Panc1 (cell line): ENCODE measurements around the gene ATP2C1. TPM values are rescaled to one million over a fixed set of nuclear protein-coding genes. Genes with fewer than 3 reads are reported as not detected.

ENCODE experiments used
- ATAC-seq: fragments of 200-7000 bp; cut with Tn5 transposase; 2 replicates; pipeline ENCODE4 v1.9.1; 2020; ENCODE audit warnings: mild to moderate bottlenecking, moderate library complexity
- BruUV-seq: library from RNA; stranded (reverse); fragments of 400-500 nt; replicated peaks from 2 replicates; lab custom pipeline; 2021; lab: Mats Ljungman, UMichigan
- CTCF ChIA-PET: fragments of 300-600 bp; sonication (Branson Sonifier 250); formaldehyde crosslinking; loops from one replicate; lab custom pipeline; 2022; ENCODE audit warnings: antibody characterized with exemption; lab: Charles Lee
- POLR2A ChIA-PET: fragments of 300-600 bp; sonication (Branson Sonifier 250); formaldehyde crosslinking; loops from one replicate; lab custom pipeline; 2022; ENCODE audit warnings: antibody characterized with exemption; lab: Charles Lee
- DNase-seq: peaks from one replicate; pipeline ENCODE4 v3.0.0-alpha.2; 2010; ENCODE audit warnings: low read depth, low spot score
- H3K27ac ChIP-seq: 2 replicates; pipeline ENCODE4 v1.5.1; 2011; ENCODE audit warnings: mild to moderate bottlenecking, low read length, inconsistent platforms
- H3K27me3 ChIP-seq: fragments of 200-500 bp; sonication (Bioruptor generic); 2 replicates; pipeline ENCODE4 v1.6.0; 2014; ENCODE audit warnings: low read length, inconsistent platforms; ENCODE audit not compliant: control insufficient read depth, insufficient read depth
- H3K36me3 ChIP-seq: fragments of 200-500 bp; sonication (Bioruptor generic); 2 replicates; pipeline ENCODE4 v1.5.1; 2014; ENCODE audit warnings: inconsistent platforms, mild to moderate bottlenecking, low read length, moderate library complexity; ENCODE audit not compliant: control insufficient read depth, insufficient read depth
- H3K4me1 ChIP-seq: 2 replicates; pipeline ENCODE4 v1.5.1; 2011; ENCODE audit warnings: inconsistent platforms, mild to moderate bottlenecking, low read length, moderate library complexity; ENCODE audit not compliant: control insufficient read depth, insufficient read depth
- H3K4me3 ChIP-seq, 2 experiments: 2 replicates each; pipeline ENCODE4 v1.5.1; 2011 to 2012; ENCODE audit warnings: low read depth in 2 of 2, low read length in 2 of 2, mild to moderate bottlenecking in 2 of 2, inconsistent platforms in 1 of 2, moderate library complexity in 1 of 2
- H3K9me3 ChIP-seq: fragments of 200-500 bp; sonication (Bioruptor generic); 2 replicates; pipeline ENCODE4 v1.5.1; 2014; ENCODE audit warnings: low read depth, mild to moderate bottlenecking, inconsistent platforms, low read length, moderate library complexity; ENCODE audit not compliant: control insufficient read depth, insufficient read depth
- POLR2AphosphoS5 ChIP-seq: IDR thresholded peaks from 2 replicates; pipeline ENCODE4 v1.6.1; 2012; ENCODE audit warnings: mild to moderate bottlenecking, low read depth, low read length, moderate library complexity
- SIN3A ChIP-seq: IDR thresholded peaks from 2 replicates; pipeline ENCODE4 v1.6.1; 2012; ENCODE audit warnings: low read depth, mild to moderate bottlenecking, low read length, moderate library complexity, borderline replicate concordance; ENCODE audit not compliant: insufficient read depth
- TCF7L2 ChIP-seq: IDR thresholded peaks from 2 replicates; pipeline ENCODE4 v1.6.1; 2011; ENCODE audit warnings: mild to moderate bottlenecking, low read depth, low read length, inconsistent platforms
- in situ Hi-C: cut with HindIII; loops from 2 replicates; pipeline ENCODE4 v1.10.0; 2016; ENCODE audit warnings: low sequenced_read_pairs, low pct_unique_long_range_greater_than_20kb
- intact Hi-C: fragments of 100-400 bp; cut with micrococcal nuclease; formaldehyde crosslinking; loops from one replicate; pipeline ENCODE4 v1.10.0; 2022; ENCODE audit not compliant: unreplicated experiment
- total RNA-seq: library from RNA; stranded (reverse); gene quantifications from one replicate; pipeline ENCODE4 v1.2.1, GENCODE V29; 2021; ENCODE audit not compliant: unreplicated experiment
- TF ChIP-seq, protein P1 (sequence below): fragments of 450-650 bp; IDR thresholded peaks from 2 replicates; pipeline ENCODE4 v1.5.1; 2017; ENCODE audit warnings: mild to moderate bottlenecking
- TF ChIP-seq, protein P2 (sequence below), 2 experiments: IDR thresholded peaks; 2 replicates each; pipeline ENCODE4 v1.6.1; 2011 to 2012; ENCODE audit warnings: low read depth in 2 of 2, control low read depth in 1 of 2, low read length in 1 of 2, mild to moderate bottlenecking in 1 of 2, moderate library complexity in 1 of 2; ENCODE audit not compliant: insufficient read depth in 1 of 2

ATP2C1 gene
- total RNA-seq, 1 experiment from 2014 or later, result 101 TPM

DNA sequence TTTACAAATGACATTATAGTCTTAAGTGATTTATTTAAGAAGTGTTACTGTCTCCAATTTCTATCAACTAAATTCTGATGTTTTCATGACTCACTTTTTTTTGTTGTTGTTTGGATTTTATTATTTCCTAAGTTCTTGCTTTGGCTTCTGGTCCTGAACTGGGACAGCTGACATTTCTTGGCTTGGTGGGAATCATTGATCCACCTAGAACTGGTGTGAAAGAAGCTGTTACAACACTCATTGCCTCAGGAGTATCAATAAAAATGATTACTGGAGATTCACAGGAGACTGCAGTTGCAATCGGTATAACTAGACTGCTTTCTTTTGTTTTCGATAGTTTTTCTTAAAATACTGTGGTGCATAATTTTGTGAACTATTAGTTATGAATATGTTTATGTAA lies 85.2 kb downstream of the ATP2C1 start:
- H3K4me3 ChIP-seq, result no peak overlapping the region
- in situ Hi-C loops (no loop called here), intact Hi-C loops (no loop called here)
- ChIA-PET CTCF (no interaction called here), POLR2A (no interaction called here)
- H3K27me3 ChIP-seq, result no peaks in the 10 kb centered on the region
- DNase-seq, result no peak
- no peaks in the 10 kb centered on the region for H3K4me1 ChIP-seq
- no TSS peak for BruUV-seq
- H3K27ac ChIP-seq, result no peak overlapping the region
- ATAC-seq, result no peak
- no peaks in the 10 kb centered on the region for H3K9me3 ChIP-seq
- peaks cover 9% of the 10 kb centered on the region; the same call in 1 of the 2 replicates for H3K36me3 ChIP-seq
- TF ChIP-seq, protein P1, sequence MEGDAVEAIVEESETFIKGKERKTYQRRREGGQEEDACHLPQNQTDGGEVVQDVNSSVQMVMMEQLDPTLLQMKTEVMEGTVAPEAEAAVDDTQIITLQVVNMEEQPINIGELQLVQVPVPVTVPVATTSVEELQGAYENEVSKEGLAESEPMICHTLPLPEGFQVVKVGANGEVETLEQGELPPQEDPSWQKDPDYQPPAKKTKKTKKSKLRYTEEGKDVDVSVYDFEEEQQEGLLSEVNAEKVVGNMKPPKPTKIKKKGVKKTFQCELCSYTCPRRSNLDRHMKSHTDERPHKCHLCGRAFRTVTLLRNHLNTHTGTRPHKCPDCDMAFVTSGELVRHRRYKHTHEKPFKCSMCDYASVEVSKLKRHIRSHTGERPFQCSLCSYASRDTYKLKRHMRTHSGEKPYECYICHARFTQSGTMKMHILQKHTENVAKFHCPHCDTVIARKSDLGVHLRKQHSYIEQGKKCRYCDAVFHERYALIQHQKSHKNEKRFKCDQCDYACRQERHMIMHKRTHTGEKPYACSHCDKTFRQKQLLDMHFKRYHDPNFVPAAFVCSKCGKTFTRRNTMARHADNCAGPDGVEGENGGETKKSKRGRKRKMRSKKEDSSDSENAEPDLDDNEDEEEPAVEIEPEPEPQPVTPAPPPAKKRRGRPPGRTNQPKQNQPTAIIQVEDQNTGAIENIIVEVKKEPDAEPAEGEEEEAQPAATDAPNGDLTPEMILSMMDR, result no peak
- TF ChIP-seq TCF7L2 (no peak), POLR2AphosphoS5 (no peak), SIN3A (no peak)
- TF ChIP-seq, protein P2, sequence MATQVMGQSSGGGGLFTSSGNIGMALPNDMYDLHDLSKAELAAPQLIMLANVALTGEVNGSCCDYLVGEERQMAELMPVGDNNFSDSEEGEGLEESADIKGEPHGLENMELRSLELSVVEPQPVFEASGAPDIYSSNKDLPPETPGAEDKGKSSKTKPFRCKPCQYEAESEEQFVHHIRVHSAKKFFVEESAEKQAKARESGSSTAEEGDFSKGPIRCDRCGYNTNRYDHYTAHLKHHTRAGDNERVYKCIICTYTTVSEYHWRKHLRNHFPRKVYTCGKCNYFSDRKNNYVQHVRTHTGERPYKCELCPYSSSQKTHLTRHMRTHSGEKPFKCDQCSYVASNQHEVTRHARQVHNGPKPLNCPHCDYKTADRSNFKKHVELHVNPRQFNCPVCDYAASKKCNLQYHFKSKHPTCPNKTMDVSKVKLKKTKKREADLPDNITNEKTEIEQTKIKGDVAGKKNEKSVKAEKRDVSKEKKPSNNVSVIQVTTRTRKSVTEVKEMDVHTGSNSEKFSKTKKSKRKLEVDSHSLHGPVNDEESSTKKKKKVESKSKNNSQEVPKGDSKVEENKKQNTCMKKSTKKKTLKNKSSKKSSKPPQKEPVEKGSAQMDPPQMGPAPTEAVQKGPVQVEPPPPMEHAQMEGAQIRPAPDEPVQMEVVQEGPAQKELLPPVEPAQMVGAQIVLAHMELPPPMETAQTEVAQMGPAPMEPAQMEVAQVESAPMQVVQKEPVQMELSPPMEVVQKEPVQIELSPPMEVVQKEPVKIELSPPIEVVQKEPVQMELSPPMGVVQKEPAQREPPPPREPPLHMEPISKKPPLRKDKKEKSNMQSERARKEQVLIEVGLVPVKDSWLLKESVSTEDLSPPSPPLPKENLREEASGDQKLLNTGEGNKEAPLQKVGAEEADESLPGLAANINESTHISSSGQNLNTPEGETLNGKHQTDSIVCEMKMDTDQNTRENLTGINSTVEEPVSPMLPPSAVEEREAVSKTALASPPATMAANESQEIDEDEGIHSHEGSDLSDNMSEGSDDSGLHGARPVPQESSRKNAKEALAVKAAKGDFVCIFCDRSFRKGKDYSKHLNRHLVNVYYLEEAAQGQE (IDR thresholded peaks at IDR 0.05; ENCODE audit: insufficient read depth in 1 of 2, low read depth in 2 of 2, low read length in 1 of 2), result no peak

DNA sequence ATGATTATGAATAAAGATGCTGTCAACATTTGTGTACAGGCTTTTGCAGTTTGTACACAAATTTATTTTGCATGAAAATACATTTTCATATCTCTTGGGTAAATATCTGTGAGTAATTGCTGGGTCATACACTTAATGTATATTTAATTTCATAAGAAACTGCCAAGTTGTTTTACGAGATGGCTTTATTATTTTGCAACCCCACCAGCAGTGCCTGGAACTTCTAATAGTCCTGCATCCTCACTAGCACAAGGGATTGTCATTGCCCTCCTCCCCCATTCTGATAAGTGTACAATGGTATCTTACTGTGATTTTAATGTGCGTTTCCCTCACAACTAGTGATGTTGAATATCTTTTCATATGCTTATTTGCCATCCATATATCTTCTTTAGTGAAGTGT lies 87.6 kb downstream of the ATP2C1 start:
- no TSS peak for BruUV-seq
- peaks cover 7% of the 10 kb centered on the region; the same call in 1 of the 2 replicates for H3K36me3 ChIP-seq
- no peaks in the 10 kb centered on the region for H3K27me3 ChIP-seq
- in situ Hi-C loops, result no loop called here
- no peak overlapping the region for H3K27ac ChIP-seq
- TF ChIP-seq, protein P1, result no peak
- no peak for TF ChIP-seq SIN3A
- no peak for TF ChIP-seq POLR2AphosphoS5
- no peak for TF ChIP-seq TCF7L2
- TF ChIP-seq, protein P2 (IDR thresholded peaks at IDR 0.05; ENCODE audit: insufficient read depth in 1 of 2, low read depth in 2 of 2, low read length in 1 of 2), result no peak
- POLR2A ChIA-PET, result no interaction called here
- no peak for ATAC-seq
- CTCF ChIA-PET, result no interaction called here
- H3K4me1 ChIP-seq, result no peaks in the 10 kb centered on the region
- H3K4me3 ChIP-seq, result no peak overlapping the region
- no peak for DNase-seq
- intact Hi-C loops, result no loop called here
- no peaks in the 10 kb centered on the region for H3K9me3 ChIP-seq
